Suprapubic skin (tissue), 4 donors: ENCODE measurements around the gene MOCOS.

Source experiments
- EP300 ChIP-seq: sonication (generic); formaldehyde crosslinking; IDR thresholded peaks from one replicate; pipeline ENCODE4 v1.6.1; 2017; ENCODE audit warnings: antibody characterized with exemption
- POLR2A ChIP-seq, 2 donors: fragments of 450-650 bp; IDR thresholded peaks; one replicate each; pipeline ENCODE4 v1.6.1; 2017; ENCODE audit warnings: antibody characterized with exemption in 2 of 2, mild to moderate bottlenecking in 2 of 2, moderate library complexity in 2 of 2
- POLR2AphosphoS5 ChIP-seq, 3 donors: sonication (generic); formaldehyde crosslinking; IDR thresholded peaks; one replicate each; pipeline ENCODE4 v1.6.1; 2017; ENCODE audit warnings: antibody characterized with exemption in 3 of 3
- TF ChIP-seq, protein P1 (sequence below), 2 donors: fragments of 200-600 bp in 1 of 2; fragments of 450-650 bp in 1 of 2; sonication (generic) in 1 of 2; IDR thresholded peaks; one replicate each; pipeline ENCODE4 v1.5.1; 2016 to 2019; ENCODE audit warnings: antibody characterized with exemption in 2 of 2, mild to moderate bottlenecking in 1 of 2, moderate library complexity in 1 of 2

DNA sequence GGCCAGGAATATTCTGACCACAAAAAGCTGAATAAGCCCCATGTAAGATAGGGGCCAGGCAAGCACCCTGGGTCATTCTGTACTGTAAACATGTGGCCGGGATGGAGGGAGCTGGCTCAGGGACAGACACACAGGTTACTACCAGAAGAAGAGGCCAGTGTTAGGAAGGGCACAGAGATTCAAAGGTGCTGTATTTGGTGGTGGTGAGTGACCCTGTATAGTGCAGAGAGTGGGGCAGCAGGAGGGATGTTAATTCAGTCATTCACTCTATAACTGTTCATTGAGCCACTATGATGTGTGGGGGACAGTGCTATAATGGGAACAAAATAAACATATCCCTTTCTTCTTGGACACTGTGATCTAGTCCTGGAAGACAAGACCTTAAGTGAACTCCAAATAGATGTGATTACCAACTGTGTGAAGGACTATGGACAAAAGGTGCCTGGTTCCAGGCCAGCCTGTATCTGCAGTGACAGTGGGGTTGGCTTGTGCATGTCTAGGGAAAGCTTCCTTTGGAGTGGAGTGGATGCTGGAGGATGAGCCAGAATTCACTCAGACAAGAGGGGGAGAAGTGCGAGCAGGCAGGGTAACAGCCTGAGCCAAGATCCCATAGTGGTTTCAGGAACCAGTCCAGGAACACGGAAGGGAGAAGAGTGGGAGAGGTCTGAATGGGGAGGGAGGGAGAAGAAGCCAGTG lies 8.3 kb downstream of the MOCOS start:
- TF ChIP-seq, protein P1, sequence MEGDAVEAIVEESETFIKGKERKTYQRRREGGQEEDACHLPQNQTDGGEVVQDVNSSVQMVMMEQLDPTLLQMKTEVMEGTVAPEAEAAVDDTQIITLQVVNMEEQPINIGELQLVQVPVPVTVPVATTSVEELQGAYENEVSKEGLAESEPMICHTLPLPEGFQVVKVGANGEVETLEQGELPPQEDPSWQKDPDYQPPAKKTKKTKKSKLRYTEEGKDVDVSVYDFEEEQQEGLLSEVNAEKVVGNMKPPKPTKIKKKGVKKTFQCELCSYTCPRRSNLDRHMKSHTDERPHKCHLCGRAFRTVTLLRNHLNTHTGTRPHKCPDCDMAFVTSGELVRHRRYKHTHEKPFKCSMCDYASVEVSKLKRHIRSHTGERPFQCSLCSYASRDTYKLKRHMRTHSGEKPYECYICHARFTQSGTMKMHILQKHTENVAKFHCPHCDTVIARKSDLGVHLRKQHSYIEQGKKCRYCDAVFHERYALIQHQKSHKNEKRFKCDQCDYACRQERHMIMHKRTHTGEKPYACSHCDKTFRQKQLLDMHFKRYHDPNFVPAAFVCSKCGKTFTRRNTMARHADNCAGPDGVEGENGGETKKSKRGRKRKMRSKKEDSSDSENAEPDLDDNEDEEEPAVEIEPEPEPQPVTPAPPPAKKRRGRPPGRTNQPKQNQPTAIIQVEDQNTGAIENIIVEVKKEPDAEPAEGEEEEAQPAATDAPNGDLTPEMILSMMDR (IDR thresholded peaks at IDR 0.05): no peak
- no peak for TF ChIP-seq POLR2AphosphoS5 (IDR thresholded peaks at IDR 0.05)
- no peak for TF ChIP-seq POLR2A (IDR thresholded peaks at IDR 0.05)
- TF ChIP-seq EP300: no peak
